Esophagus (tissue), 2 donors: Measurements from ENCODE around the gene FIBCD1. TPM values are rescaled to one million over a fixed set of nuclear protein-coding genes. Genes with fewer than 3 reads are reported as not detected.

Source experiments
- H3K27ac ChIP-seq, 2 donors: one replicate each; pipeline ENCODE4 v1.5.1; 2013; ENCODE audit warnings: low read depth in 2 of 2, mild to moderate bottlenecking in 2 of 2, inconsistent platforms in 1 of 2, low read length in 1 of 2, moderate library complexity in 1 of 2
- H3K27me3 ChIP-seq, 2 donors: one replicate each; pipeline ENCODE4 v1.6.1; 2013; ENCODE audit warnings: low read length in 2 of 2, control low read depth in 1 of 2, mild to moderate bottlenecking in 1 of 2; ENCODE audit not compliant: insufficient read depth in 2 of 2, control insufficient read depth in 1 of 2
- H3K36me3 ChIP-seq, 2 donors: one replicate each; pipeline ENCODE4 v1.6.1; 2013; ENCODE audit warnings: low read length in 1 of 2; ENCODE audit not compliant: control insufficient read depth in 2 of 2, insufficient read depth in 2 of 2
- H3K4me1 ChIP-seq, 2 donors: one replicate each; pipeline ENCODE4 v1.6.1; 2013; ENCODE audit warnings: low read length in 1 of 2; ENCODE audit not compliant: control insufficient read depth in 2 of 2, insufficient read depth in 2 of 2
- H3K4me3 ChIP-seq, 2 donors: one replicate each; pipeline ENCODE4 v1.5.1; 2013; ENCODE audit warnings: low read length in 2 of 2, mild to moderate bottlenecking in 2 of 2, low read depth in 1 of 2, moderate library complexity in 1 of 2
- H3K9me3 ChIP-seq, 2 donors: one replicate each; pipeline ENCODE4 v1.6.1; 2013; ENCODE audit warnings: mild to moderate bottlenecking in 2 of 2, low read depth in 1 of 2, low read length in 1 of 2, moderate library complexity in 1 of 2; ENCODE audit not compliant: control insufficient read depth in 2 of 2, insufficient read depth in 1 of 2
- WGBS, 2 donors: extraction: QIAGEN DNeasy Blood & Tissue Kit; methylation state at CpG; one replicate each; pipeline ENCODE4 v1.1.7; 2013; 5-methylcytosine and 5-hydroxymethylcytosine counted together
- polyA plus RNA-seq, 2 donors: library from polyadenylated mRNA; stranded (reverse); fragments of 200-250 nt; gene quantifications; one replicate each; pipeline ENCODE4 v1.2.3, GENCODE V29; 2013
- donor health status: healthy with polysubstance abuse.
- donor health status: Bipolar disorder and iron deficiency.

Gene FIBCD1
- polyA plus RNA-seq, 2 donors: 0.06 to 0.24 TPM

GRCh38 chr9:130945173-130945572 lies 6.1 kb upstream of the FIBCD1 start:
- Histone ChIP-seq H3K4me1 (no peaks in the 10 kb centered on the region), H3K27ac (no peak overlapping the region), H3K27me3 (peaks cover 0 to 2% of the 10 kb centered on the region in 2 donors), H3K4me3 (no peak overlapping the region), H3K9me3 (peaks cover 0 to 9% of the 10 kb centered on the region in 2 donors), H3K36me3 (no peaks in the 10 kb centered on the region)
- WGBS, 2 donors: 89 to 91% methylated on average over 9 of the region's 9 CpGs

GRCh38 chr9:130944510-130945058 lies 5.5 kb upstream of the FIBCD1 start:
- Histone ChIP-seq H3K9me3 (peaks cover 0 to 5% of the 10 kb centered on the region in 2 donors), H3K4me3 (no peak overlapping the region), H3K27me3 (peaks cover 0 to 5% of the 10 kb centered on the region in 2 donors), H3K4me1 (no peaks in the 10 kb centered on the region), H3K36me3 (no peaks in the 10 kb centered on the region), H3K27ac (no peak overlapping the region)
- WGBS, 2 donors: 40 to 45% methylated on average over 3 of the region's 3 CpGs

DNA sequence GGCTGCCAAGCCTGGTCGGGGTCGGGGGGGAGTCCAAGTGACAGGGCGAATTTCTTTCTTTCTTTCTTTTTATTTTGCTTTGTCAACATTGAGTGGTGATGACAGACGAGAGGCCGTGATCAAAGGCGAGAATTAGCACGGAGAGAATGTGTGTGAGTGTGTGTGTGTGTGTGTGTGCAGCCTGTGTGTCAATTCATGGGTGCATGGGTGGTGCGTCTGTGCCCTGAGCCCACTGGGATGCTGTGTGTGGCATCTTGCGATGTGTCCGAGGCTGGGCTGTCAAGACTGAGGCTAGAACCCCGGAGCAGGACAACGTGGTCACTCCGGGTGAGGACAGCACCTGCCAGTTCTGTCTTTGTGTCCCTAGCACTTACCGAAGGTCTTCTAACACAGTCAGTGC lies 4.7 kb upstream of the FIBCD1 start:
- Histone ChIP-seq H3K36me3 (no peaks in the 10 kb centered on the region), H3K9me3 (no peaks in the 10 kb centered on the region), H3K27me3 (peaks cover 0 to 7% of the 10 kb centered on the region in 2 donors), H3K4me1 (peaks cover 5 to 6% of the 10 kb centered on the region in 2 donors), H3K27ac (no peak overlapping the region), H3K4me3 (no peak overlapping the region)
- WGBS, 2 donors: 36 to 43% methylated on average over 14 of the region's 14 CpGs

DNA sequence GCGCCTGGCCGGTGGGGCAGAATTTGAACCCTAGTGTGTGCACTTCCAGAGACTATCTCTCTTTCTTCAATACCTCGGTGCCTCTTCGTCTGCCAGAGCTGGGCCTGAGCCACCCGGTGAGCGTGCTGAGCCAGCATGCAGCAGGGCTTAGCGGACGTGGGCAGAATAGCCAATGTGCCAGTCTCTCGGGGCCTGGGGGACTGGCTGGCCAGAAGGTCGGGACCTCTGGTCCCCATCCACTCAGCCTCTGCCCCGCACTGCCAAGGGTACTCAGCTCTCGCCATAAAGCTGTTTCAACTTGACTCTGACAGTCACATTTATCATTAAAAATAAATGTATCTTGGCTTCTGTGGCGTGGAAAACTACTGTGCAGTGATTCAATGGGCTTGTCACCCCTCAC lies 4.2 kb upstream of the FIBCD1 start:
- Histone ChIP-seq H3K27ac (no peak overlapping the region), H3K4me3 (no peak overlapping the region), H3K9me3 (no peaks in the 10 kb centered on the region), H3K4me1 (peaks cover 6 to 7% of the 10 kb centered on the region in 2 donors), H3K36me3 (no peaks in the 10 kb centered on the region), H3K27me3 (peaks cover 0 to 10% of the 10 kb centered on the region in 2 donors)
- 40 to 54% methylated on average over 13 of the region's 13 CpGs for WGBS, 2 donors

DNA sequence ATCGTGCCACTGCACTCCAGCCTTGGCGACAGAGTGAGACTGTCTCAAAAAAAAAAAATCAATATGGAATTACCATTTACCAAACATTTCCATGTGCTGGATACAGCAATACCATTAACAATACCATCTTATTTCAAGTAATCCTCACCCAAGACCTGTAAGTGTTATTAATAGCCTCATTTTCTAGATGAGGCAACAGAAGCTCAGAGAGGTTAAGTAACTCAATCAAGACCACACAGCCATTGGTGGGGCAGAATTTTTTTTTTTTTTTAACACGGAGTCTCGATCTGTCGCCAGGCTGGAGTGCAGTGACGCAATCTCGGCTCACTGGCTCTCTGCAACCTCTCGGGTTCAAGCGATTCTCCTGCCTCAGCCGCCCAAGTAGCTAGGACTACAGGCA lies 3.6 kb upstream of the FIBCD1 start:
- 79 to 80% methylated on average over 10 of the region's 10 CpGs for WGBS, 2 donors

DNA sequence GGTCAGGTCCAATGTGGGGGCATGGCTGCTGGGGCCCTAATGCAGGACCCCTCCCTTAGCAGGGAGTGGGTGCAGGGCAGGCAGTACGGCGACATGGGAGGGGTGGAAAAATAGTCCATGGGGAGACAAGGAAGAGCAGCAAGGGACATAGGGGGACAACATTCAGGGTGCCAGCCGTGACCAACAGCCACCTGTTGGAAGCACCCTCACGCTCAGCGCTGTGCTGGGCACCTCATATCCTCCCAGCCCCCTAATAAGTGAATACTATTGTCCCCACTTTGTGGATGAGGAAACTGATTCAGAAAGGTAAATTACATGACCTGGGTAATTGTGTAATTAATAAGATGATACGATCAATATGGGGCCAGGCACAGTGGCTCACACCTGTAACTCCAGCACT lies 3.0 kb upstream of the FIBCD1 start:
- Histone ChIP-seq H3K4me3 (no peak overlapping the region), H3K27me3 (peaks cover 0 to 18% of the 10 kb centered on the region in 2 donors), H3K27ac (no peak overlapping the region), H3K4me1 (peaks cover 6 to 9% of the 10 kb centered on the region in 2 donors), H3K9me3 (no peaks in the 10 kb centered on the region), H3K36me3 (no peaks in the 10 kb centered on the region)
- 82 to 85% methylated on average over 6 of the region's 6 CpGs for WGBS, 2 donors

More for the DNA sequence above, 3.6 kb upstream of the FIBCD1 start:
- H3K4me3 ChIP-seq: no peak overlapping the region
- no peak overlapping the region for H3K27ac ChIP-seq
- no peaks in the 10 kb centered on the region for H3K36me3 ChIP-seq
- H3K9me3 ChIP-seq: no peaks in the 10 kb centered on the region
- peaks cover 6 to 9% of the 10 kb centered on the region in 2 donors for H3K4me1 ChIP-seq
- H3K27me3 ChIP-seq: peaks cover 0 to 16% of the 10 kb centered on the region in 2 donors

GRCh38 chr9:130940693-130941576 lies 1.9 kb upstream of the FIBCD1 start:
- Histone ChIP-seq H3K27me3 (peaks cover 0 to 18% of the 10 kb centered on the region in 2 donors), H3K27ac (no peak overlapping the region), H3K4me3 (no peak overlapping the region), H3K4me1 (peaks cover 9% of the 10 kb centered on the region in 2 donors), H3K36me3 (no peaks in the 10 kb centered on the region), H3K9me3 (no peaks in the 10 kb centered on the region)
- 7 to 8% methylated on average over 34 to 36 of the region's 36 CpGs for whole genome bisulfite sequencing, 2 donors

GRCh38 chr9:130940027-130940549 lies 1.0 kb upstream of the FIBCD1 start:
- H3K36me3 ChIP-seq: no peaks in the 10 kb centered on the region
- H3K27me3 ChIP-seq: peaks cover 0 to 18% of the 10 kb centered on the region in 2 donors
- no peak overlapping the region for H3K27ac ChIP-seq
- peaks cover 9% of the 10 kb centered on the region in 2 donors for H3K4me1 ChIP-seq
- H3K4me3 ChIP-seq: peak overlapping the region in 1 of 2 donors; percentile 42
- H3K9me3 ChIP-seq: no peaks in the 10 kb centered on the region
- 3 to 4% methylated on average over 26 to 32 of the region's 32 CpGs for WGBS, 2 donors

- peaks cover 0 to 18% of the 10 kb centered on the region in 2 donors for H3K27me3 ChIP-seq
Measured at GRCh38 chr9:130939405-130940026, 469 bp upstream of the FIBCD1 start.

More at GRCh38 chr9:130939405-130940026, 469 bp upstream of the FIBCD1 start:
- Histone ChIP-seq H3K27ac (no peak overlapping the region), H3K4me3 (peak overlapping the region; percentile 22 to 42), H3K9me3 (no peaks in the 10 kb centered on the region), H3K36me3 (no peaks in the 10 kb centered on the region), H3K4me1 (peaks cover 9% of the 10 kb centered on the region in 2 donors)
- WGBS, 2 donors: 1% methylated on average over 70 to 75 of the region's 75 CpGs
